BJ (cell line): ENCODE measurements around the gene CELF2. TPM values are rescaled to one million over a fixed set of nuclear protein-coding genes. Genes with fewer than 3 reads are reported as not detected.
A peak's percentile ranks its signal among the peaks of the same experiment; 100 is the strongest.

Experiments
- CTCF ChIA-PET: fragments of 350-600 bp; formaldehyde crosslinking; extraction: SDS; loops from one replicate; lab custom pipeline; 2021; ENCODE audit warnings: antibody characterized with exemption, inconsistent platforms; lab: Yijun Ruan, JAX
- POLR2A ChIA-PET: fragments of 300-600 bp; sonication (Branson Sonifier 250); formaldehyde crosslinking; extraction: SDS; loops from one replicate; lab custom pipeline; 2021; ENCODE audit warnings: antibody characterized with exemption; lab: Charles Lee
- DNase-seq: peaks from one replicate; pipeline ENCODE4 v3.0.0-alpha.2; 2011; ENCODE audit warnings: low read depth
- H3K27me3 ChIP-seq: 2 replicates; pipeline ENCODE4 v1.6.0; 2011; ENCODE audit warnings: low read length; ENCODE audit not compliant: control insufficient read depth, insufficient read depth
- H3K36me3 ChIP-seq: 2 replicates; pipeline ENCODE4 v1.5.1; 2011; ENCODE audit warnings: low read length; ENCODE audit not compliant: control insufficient read depth, insufficient read depth
- H3K4me3 ChIP-seq: 2 replicates; pipeline ENCODE4 v1.5.1; 2011; ENCODE audit warnings: low read depth, mild to moderate bottlenecking, control low read depth, low read length
- polyA plus RNA-seq: library from polyadenylated mRNA; depleted of rRNA; stranded (reverse); fragments of >200 nt; gene quantifications from 2 replicates; pipeline ENCODE4 v1.2.3, GENCODE V29; 2011
- TF ChIP-seq, protein P1 (sequence below): IDR thresholded peaks from 2 replicates; pipeline ENCODE4 v1.5.1; 2011; ENCODE audit warnings: low read depth, mild to moderate bottlenecking, control low read depth, inconsistent platforms, low read length, moderate library complexity; ENCODE audit not compliant: insufficient read depth

Gene CELF2
- polyA plus RNA-seq, 1 experiment, result 8.8 TPM

DNA sequence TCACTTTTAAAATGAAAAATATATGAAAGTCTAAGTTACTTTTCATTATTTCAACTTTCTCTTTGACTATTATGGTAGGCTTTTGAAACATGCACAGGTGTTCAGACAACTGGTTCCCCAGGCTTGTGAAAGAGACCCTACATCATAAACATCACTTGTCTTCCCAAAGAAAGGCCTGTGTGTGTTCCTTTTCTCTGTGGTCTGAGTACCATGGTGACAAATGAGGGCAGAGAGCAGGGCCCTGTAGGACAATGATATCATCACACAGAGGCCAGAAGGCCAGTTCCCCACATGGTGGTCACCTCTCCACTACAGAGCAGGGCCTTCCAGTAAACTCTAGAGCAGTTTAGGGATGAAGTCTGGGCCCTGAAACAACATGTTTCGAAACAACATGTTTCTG, 305.0 kb downstream of the CELF2 start:
- DNase-seq, result no peak
- no peaks in the 10 kb centered on the region for H3K27me3 ChIP-seq
- POLR2A ChIA-PET, result no interaction called here
- no peak overlapping the region for H3K4me3 ChIP-seq
- H3K36me3 ChIP-seq, result no peaks in the 10 kb centered on the region
- CTCF ChIA-PET, result no interaction called here
- TF ChIP-seq, protein P1, sequence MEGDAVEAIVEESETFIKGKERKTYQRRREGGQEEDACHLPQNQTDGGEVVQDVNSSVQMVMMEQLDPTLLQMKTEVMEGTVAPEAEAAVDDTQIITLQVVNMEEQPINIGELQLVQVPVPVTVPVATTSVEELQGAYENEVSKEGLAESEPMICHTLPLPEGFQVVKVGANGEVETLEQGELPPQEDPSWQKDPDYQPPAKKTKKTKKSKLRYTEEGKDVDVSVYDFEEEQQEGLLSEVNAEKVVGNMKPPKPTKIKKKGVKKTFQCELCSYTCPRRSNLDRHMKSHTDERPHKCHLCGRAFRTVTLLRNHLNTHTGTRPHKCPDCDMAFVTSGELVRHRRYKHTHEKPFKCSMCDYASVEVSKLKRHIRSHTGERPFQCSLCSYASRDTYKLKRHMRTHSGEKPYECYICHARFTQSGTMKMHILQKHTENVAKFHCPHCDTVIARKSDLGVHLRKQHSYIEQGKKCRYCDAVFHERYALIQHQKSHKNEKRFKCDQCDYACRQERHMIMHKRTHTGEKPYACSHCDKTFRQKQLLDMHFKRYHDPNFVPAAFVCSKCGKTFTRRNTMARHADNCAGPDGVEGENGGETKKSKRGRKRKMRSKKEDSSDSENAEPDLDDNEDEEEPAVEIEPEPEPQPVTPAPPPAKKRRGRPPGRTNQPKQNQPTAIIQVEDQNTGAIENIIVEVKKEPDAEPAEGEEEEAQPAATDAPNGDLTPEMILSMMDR, result no peak

GRCh38 chr10:11324761-11325321, 307.2 kb downstream of the CELF2 start:
- Histone ChIP-seq H3K36me3 (no peaks in the 10 kb centered on the region), H3K4me3 (no peak overlapping the region), H3K27me3 (no peaks in the 10 kb centered on the region)
- no peak for DNase-seq
- POLR2A ChIA-PET, result no interaction called here
- CTCF ChIA-PET, result interaction anchor here (0.9 kb wide), 1 partner anchor 23 kb away, joined by 3 read pairs; no protein-coding TSS in a partner anchor
- TF ChIP-seq, protein P1, result no peak

GRCh38 chr10:11325817-11326216, 308.1 kb downstream of the CELF2 start:
- H3K27me3 ChIP-seq, result no peaks in the 10 kb centered on the region
- CTCF ChIA-PET, result no interaction called here
- no peaks in the 10 kb centered on the region for H3K36me3 ChIP-seq
- peak; percentile 38 for DNase-seq
- POLR2A ChIA-PET, result interaction anchor here (0.6 kb wide), 1 partner anchor 160 kb away, joined by 6 read pairs; no protein-coding TSS in a partner anchor
- H3K4me3 ChIP-seq, result no peak overlapping the region
- TF ChIP-seq, protein P1, result no peak

DNA sequence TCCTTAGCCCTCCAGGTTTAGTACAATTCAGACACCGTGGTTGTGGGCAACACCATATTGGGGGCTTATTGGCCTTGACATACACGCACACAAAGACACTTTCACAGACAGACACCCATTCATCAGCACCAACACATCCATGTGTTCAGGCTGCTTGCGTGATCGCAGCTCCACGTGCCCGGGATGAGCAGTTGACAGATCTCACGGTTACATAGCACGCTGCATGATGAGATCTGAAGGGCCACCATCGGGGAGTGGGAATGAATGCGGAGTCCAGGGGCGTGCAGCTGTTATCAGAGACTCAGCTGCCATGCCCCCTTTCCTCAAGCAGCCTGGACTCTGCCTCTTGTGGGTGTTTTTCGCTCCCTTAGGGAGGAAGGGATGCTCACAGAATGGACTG, 308.6 kb downstream of the CELF2 start:
- H3K36me3 ChIP-seq, result no peaks in the 10 kb centered on the region
- no peak overlapping the region for H3K4me3 ChIP-seq
- CTCF ChIA-PET, result no interaction called here
- no peaks in the 10 kb centered on the region for H3K27me3 ChIP-seq
- TF ChIP-seq, protein P1, result no peak
- DNase-seq, result no peak
- POLR2A ChIA-PET, result interaction anchor here (0.6 kb wide), 1 partner anchor 161 kb away, joined by 6 read pairs; no protein-coding TSS in a partner anchor

DNA sequence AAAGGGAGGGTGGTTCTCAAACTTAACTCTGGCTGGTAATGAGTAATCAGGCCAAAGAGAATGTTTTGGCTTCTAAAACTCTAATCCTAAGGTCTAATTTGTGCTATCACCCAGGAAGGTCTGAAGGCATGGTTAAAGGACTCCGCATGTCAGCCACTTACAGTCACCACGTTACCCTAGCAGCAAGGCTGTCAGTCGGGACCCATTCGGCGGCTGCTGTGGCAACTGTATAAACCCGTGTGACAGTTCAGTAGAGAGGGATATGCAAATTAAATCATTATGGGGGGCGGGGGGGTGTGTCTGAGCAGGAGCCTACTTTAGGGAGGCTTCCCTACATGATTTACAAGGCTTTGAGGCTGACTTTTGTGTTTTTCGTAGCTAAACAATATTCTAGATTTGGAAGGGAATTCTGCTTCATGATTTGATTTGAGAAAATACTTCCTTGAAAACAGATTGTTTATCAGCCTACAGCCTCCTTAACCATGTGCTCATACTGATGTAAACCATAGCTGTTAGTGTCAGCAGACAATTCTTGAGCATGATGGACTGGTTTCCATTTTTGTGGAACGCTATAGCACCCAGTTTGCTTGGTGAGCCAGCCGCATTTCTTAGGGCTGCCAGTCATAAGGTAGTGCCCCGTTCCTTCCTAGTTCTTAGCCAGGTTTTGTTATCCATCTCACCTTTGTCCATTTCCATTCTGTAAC, 309.4 kb downstream of the CELF2 start:
- no peak for DNase-seq
- Histone ChIP-seq H3K4me3 (no peak overlapping the region), H3K27me3 (no peaks in the 10 kb centered on the region), H3K36me3 (no peaks in the 10 kb centered on the region)
- ChIA-PET CTCF (no interaction called here), POLR2A (no interaction called here)
- TF ChIP-seq, protein P1, result no peak
